ENCODE data around the gene AURKAIP1. TPM values are rescaled to one million over a fixed set of nuclear protein-coding genes. Genes with fewer than 3 reads are reported as not detected.
A peak's percentile ranks its signal among the peaks of the same experiment; 100 is the strongest.

AURKAIP1 gene
- total and polyA plus RNA-seq, 2 of the 13 experiments (the other 11 are each of a cell fraction or from before 2014, with no cell fraction given): 69.5 to 175 TPM

- 0% methylated on average over 1 of the region's 84 CpGs for WGBS (ENCODE audit: low lambda C conversion rate)
- peaks cover 7 to 11% of the 10 kb centered on the region in 2 experiments; a peak in 3 of 5 replicates for H3K36me3 ChIP-seq (replicated peaks in 1 of 2; ENCODE audit: control insufficient read depth in 1 of 2, insufficient read depth in 2 of 2, low read length in 2 of 2)
- intact Hi-C loops (cut with micrococcal nuclease; ENCODE audit: unreplicated experiment): loop anchor here (2.0 kb wide), 1 partner anchor 20 kb away; no protein-coding TSS in a partner anchor
- TF ChIP-seq ATF5 (CRISPR knock-in tag; IDR thresholded peaks at IDR 0.05; ENCODE audit: low read depth) (no peak), ZNF496 (CRISPR knock-in tag; IDR thresholded peaks at IDR 0.05; ENCODE audit: insufficient replicate concordance) (no peak), KDM4B (CRISPR knock-in tag; IDR thresholded peaks at IDR 0.05) (no peak), RXRA (CRISPR knock-in tag; IDR thresholded peaks at IDR 0.05) (peak; percentile 73), RFXAP (CRISPR knock-in tag; IDR thresholded peaks at IDR 0.05; ENCODE audit: borderline replicate concordance) (no peak; the same call in 1 of the 2 replicates), BCLAF1 (IDR thresholded peaks at IDR 0.05) (no peak), TEF (CRISPR knock-in tag; IDR thresholded peaks at IDR 0.05) (0 out of 2 replicates have a peak, but pooled peaks have one; percentile 27), FLYWCH1 (CRISPR knock-in tag; IDR thresholded peaks at IDR 0.05) (0 out of 2 replicates have a peak, but pooled peaks have one; percentile 51), ZMAT3 (CRISPR knock-in tag; conservative IDR thresholded peaks at IDR 0.05) (no peak), ZNF746 (CRISPR knock-in tag; IDR thresholded peaks at IDR 0.05) (no peak), ZBTB33 (CRISPR knock-in tag; IDR thresholded peaks at IDR 0.05) (no peak), ZNF280D (CRISPR knock-in tag; IDR thresholded peaks at IDR 0.05) (no peak), BCL6 (CRISPR knock-in tag; IDR thresholded peaks at IDR 0.05) (no peak; the same call in 1 of the 2 replicates)
Observed at GRCh38 chr1:1324524-1325287, 50.3 kb downstream of the AURKAIP1 start, which contains the start of the genes CPTP and INTS11. TSS of gene CPTP (plus strand) at chr1:1324802. CDS start at chr1:1326911, 2,109 bp downstream. TSS of gene INTS11 (minus strand) at chr1:1324660. CDS start at chr1:1324608, 52 bp downstream.

More at GRCh38 chr1:1324524-1325287, 50.3 kb downstream of the AURKAIP1 start, which contains the start of the genes CPTP and INTS11:
- ATAC-seq (peak; percentile 83), FAIRE-seq (no peak), DNase-seq (ENCODE audit: low spot score) (peak; percentile 79)
- Histone ChIP-seq H3K4me3 (replicated peaks in 1 of 3; ENCODE audit: insufficient read depth in 1 of 3, low read depth in 2 of 3, low read length in 3 of 3) (peak within 1 kb of the TSS; percentile 68 to 99 (median 95)), H3K27ac (ENCODE audit: extremely low read length, insufficient read depth, low read length) (peak within 1 kb of the TSS; percentile 77), H3K9ac (ENCODE audit: insufficient read depth, low read depth, low read length) (peak within 1 kb of the TSS; percentile 96), H4K20me1 (ENCODE audit: insufficient read depth, low read length) (peaks cover 5% of the 10 kb centered on the region; the same call in 1 of the 2 replicates), H3K27me3 (ENCODE audit: control insufficient read depth in 1 of 2, insufficient read depth in 2 of 2, low read length in 2 of 2) (no peaks in the 10 kb centered on the region), H3K4me2 (ENCODE audit: low read depth, low read length) (peak within 1 kb of the TSS; percentile 98), H3K9me3 (ENCODE audit: low read length) (no peaks in the 10 kb centered on the region), H3K4me1 (ENCODE audit: insufficient read depth, low read length) (peaks cover 23% of the 10 kb centered on the region), H3K79me2 (ENCODE audit: insufficient read depth, low read length) (peaks cover 50% of the 10 kb centered on the region), H2AFZ (ENCODE audit: low read length) (no peak within 1 kb of the TSS)
- BruUV-seq (replicated peaks): TSS peak; percentile 49
- ChIA-PET CTCF (ENCODE audit: low intra/inter-chr PET ratio, low total read pairs) (no interaction called here), POLR2A (interaction anchor here (1.0 to 1.4 kb wide), 4 partner anchors 9 to 47 kb away, joined by 3 to 4 read pairs (median 3); no protein-coding TSS in a partner anchor)
- in situ Hi-C loops (cut with HindIII; ENCODE audit: extremely low pct_ligation_motif_present, low pct_unique_long_range_greater_than_20kb): no loop called here
